HG03066 (cell line): ENCODE measurements around the gene JADE2.

Experiments
- ATAC-seq: cut with Tn5 transposase; IDR thresholded peaks from one replicate; pipeline ENCODE4 v1.9.1; 2021; ENCODE audit warnings: low read depth; ENCODE audit not compliant: unreplicated experiment

JADE2 gene

DNA sequence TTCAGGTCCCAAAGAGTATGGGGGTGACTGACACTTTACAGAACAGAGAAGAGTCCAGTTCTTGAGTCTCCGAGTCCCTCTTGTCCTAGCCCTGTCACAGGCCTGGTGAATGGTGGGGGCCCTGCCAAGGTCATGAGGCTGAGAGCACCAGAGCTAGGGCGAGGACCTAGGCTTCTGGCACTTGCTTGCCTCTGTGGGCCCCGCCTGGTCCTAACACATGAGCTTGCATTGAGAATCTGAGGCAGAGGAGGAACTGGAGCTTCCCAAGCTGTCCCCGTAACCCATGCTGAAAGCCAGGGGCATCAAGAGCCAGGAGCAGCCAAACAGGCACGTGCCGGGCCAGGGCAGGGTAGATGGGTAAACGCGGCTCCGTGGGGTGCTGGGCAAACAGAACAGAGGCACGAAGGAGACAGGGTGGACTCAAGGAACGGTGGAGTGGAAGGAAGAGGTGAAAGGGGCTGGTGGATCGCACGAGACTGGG lies 41.3 kb downstream of the JADE2 start:
- no peak for ATAC-seq

DNA sequence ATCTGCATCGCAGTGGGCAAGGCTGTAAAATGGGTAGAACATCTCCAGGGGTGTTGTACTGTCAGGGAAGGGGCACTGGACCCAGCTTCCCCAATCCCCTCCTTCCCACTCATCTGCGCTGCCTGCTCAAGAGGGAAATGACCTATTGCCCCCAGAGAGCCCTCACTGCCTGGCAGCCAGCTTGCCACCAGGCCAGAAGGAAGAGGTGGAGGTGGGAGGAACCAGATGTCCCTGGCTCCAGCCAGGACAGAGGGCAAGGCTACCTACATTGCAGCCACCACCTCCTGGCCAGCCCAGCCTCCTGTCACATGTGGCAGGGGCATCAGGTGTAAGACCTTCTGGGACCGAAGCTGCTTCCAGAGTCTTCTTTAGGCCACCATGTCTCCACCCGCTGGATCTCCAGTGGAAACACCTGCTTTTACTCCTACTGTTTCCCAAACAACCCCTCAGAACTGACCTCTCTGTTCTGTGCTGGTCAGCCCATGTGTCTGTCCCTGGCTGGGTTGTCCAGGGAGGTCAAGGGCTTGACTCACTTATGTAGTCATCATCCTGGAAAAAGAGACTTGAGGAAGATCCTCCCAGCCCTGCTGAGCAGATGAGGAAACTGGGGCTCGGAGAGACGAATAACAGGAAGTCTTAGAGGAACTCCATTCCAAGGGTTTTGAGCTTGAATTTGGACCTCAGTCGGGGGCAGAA lies 42.3 kb downstream of the JADE2 start:
- ATAC-seq: no peak

DNA sequence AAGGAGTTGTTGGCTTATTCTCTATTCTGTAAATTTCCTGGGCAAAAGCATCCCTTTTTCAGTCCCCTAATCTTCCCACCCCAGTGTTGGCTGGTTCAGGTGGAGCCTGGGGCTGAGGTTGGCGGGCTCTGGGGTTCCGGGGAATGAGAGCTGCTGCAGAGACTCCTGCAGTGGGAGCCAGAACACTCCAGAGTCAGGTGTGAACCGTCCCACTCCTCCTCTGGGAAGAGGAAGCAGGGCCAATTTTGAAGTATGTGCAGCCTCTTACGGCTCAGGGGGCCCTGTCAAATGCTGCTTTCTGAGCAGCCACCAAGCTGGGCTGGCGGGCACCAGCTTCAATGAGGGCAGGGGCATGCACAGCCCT lies 42.8 kb downstream of the JADE2 start:
- ATAC-seq: no peak

DNA sequence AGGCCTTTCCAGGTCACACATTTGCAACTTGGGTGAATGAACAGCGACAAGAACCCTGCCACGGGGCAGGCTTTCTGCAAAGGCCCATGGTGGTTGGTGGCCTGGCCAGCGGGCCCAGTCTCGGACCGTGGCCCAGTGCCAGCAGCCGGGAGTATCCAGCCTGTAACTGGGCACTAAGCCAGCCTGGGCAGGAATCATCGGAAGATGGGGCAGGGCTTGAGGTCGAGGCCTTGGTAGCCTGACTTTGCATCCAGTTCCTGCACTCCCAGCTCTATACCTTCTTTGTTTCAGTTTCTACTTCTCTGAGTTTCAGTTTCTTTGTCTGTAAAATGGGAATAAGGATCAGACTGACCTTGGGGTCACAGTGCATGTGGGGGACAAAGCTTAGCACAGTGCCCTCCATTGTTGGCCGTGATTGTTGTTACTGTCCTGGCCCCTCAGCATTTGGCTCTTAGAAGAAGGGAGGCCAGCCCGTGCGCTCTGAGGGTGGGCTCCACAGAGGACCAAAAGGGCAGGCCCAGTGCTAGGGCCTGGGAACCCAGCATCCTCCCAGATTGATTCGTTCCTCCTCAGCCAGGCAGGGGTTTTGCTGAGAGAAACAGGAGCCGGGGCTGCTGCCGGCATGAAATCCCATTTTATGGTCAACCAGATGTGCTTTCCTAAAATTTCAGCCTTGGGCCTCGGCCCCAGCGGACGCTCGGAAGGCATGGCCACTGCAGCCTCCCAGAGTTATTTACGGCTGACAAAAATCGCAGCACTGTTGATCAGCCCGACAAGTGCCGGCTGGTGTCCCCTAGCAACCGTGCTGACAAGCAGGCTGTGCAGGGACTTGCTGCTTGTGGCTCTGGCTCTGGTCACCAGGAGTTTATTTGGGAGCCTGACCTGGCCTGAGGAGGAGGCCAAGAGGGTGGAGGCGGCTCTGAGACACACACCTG lies 43.6 kb downstream of the JADE2 start:
- no peak for ATAC-seq

DNA sequence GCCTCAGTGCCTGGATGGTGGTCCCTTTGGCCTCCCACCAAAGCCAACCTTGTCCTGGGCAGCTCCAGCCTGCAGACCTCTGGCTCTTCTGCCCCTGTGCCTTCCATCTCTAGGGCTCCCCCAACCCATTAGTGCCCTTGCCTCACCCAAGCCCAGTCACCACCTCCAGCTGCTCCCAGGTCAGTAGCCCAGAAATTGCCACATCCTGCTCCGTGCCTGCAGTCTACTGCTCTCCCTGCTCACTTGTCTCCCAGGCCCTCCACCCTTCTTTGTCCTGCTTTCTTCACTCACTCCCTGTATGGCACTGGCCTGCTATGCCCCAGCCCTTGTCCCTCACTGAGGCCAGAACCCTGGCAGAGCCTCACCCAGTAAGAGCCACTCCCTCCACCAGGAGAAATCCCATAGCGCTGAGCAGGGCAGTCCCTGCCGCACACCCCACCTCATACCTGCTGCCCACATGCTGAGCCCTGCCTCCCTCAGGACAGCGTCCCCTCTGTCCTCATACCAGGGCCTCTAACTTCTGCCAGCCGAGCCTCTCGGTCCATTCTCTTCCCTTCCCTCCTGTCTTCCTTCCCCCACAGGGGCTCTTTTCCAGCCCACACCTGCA lies 44.4 kb downstream of the JADE2 start:
- ATAC-seq: no peak

DNA sequence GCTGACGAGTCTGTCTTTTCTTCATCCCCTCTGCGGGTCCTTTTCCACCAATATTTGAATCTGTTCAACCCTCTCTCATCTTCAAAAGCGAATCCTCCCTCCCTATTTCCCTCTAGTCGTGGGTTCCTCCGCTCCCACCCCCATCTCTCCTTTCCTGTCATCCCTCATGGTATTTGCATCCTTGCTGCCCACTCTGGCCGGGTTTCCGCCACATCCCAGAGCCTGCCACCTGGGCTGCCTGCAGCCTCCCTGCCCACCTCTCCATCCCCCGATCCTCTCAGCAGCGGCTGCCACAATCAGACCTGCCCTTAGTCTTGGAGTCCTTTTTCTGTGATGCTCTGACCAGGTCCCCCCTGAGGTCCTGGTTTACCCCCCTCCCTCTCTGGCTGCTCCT lies 44.9 kb downstream of the JADE2 start:
- no peak for ATAC-seq

DNA sequence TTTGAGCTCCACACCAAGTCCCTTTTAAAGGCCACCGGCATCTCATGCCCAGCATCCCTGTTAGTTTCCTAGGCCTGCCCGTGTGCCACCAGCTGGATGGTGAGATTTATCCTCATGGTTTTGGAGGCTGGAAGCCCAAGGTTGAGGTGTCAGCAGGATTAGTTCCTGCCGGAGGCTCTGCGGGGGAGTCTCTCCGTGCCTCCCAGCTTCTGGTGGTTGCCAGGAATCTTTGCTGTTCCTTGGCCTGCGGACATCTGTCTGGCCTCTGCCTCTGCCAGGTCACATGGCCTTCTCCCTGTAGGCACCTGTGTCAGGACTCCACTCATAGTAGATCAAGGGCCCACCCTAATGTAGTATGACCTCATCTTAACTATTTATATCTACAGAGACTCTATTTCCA lies 45.4 kb downstream of the JADE2 start:
- ATAC-seq: no peak

DNA sequence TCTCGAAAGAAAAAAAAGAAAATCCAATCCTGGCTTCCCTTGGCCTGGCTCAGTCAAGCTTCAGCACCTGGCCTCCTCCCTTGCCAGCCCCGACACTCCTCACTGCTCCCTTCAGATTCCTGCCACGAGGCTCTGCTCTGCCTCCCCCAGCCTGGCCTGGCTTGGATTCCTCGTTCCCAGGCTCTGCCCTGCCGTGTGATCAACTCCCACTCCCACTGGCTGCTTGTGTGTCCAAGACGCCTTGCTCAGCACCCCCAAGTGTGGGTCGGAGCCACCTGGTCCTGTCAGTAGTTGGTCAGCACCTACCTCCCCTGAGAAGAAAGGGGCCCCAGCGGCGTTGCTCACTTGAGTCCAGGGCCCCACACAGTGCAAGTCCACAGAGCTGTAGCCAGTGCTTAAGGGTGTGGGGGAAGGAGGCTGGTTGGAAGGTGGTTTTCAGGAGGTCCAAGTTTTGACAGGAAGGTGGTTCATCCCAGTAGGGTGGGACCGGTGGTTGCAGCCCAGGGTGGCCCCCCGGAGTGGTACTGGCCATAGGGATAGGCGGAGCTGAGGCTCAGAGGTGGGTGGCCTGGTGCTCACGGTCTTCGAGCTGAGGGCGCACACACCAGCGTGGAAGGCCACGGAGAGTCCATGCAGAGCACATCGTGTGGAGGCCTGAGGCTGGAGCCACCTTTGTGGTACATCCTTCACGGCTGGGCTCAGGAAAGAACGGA lies 46.4 kb downstream of the JADE2 start:
- ATAC-seq: no peak

DNA sequence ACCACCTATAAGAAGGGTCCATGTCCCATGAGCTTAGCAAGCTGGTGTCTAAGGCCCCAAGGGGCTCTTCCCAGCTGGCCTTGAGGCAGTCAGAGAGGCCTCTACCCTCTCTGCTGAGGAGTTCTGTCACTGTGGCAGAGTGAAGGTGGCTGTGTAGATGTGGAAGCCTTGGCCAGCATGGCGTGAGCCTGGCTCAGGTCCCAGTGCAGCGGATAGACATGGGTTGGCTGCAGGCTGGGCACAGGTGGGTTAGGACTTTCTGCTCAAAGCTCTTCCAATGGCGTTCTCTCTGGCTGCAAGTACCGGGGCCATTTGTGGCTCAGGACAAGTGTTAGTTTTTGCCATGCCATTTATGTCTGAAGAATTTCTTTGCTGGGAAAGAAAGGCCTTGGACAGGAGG lies 47.3 kb downstream of the JADE2 start:
- no peak for ATAC-seq

DNA sequence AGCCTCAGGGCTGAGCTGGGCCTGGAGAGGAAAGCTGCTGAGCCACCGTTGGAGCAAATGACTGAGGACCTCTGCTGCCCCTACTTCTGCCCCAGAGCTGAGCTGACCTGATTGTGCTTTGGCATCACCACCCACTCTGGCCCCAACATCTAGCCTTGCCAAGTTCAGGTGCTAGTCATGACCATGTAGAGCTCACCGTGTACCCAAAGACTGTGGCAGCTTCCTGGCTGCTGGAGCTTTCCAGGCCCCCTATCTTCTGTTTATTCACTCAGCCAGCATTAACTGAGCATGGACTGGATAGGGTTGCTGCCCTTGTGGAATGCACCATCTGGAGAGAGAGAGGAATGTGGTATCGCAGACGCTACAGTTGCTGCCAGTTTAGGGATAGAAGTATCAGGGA lies 49.1 kb downstream of the JADE2 start:
- no peak for ATAC-seq

DNA sequence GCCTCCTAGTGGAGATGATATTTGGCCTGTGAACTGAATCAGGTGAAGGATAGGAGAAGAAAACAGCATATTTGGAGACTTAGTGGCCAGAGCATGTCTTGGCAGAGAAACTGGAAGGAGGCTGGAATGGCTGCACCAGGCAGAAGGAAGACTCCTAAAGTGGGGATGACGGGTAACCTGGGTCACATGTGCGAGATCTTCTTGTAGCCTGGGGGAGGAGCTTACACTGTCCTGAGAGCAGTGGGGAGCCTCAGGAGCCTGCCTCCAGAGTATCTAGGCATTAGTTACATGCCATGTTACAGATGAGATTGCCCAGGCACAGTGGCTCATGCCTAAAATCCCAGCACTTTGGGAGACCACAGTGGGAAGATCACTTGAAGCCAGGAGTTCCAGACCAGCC lies 49.8 kb downstream of the JADE2 start:
- ATAC-seq: no peak

DNA sequence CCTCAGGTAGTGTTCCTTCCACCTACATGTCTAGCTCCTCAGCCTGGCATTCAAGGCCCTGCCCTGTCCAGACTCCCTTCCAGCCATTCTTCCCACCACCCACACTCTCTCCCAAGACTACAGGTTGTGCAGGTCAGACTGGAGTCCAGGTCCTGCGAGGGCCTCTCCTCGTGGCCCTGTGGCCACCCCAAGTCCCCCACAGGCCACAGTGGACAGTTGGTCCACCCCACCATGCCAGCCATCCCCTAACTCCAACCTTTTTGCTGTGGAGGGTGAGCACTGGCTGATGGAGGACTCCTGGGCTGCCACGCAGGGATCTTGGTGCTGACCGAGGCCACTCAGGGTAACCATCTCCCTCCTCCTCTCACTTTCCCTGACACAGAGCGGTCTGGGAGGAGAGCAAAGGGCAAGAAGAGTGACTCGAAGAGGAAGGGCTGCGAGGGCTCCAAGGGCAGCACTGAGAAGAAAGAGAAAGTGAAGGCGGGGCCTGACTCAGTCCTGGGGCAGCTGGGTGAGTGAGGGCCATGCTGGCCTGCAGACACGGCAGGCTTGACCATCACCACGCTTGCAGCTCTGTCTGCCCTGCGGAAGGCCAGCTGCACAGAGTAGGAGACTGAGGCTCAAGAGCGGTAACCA lies 51.0 kb downstream of the JADE2 start:
- no peak for ATAC-seq

DNA sequence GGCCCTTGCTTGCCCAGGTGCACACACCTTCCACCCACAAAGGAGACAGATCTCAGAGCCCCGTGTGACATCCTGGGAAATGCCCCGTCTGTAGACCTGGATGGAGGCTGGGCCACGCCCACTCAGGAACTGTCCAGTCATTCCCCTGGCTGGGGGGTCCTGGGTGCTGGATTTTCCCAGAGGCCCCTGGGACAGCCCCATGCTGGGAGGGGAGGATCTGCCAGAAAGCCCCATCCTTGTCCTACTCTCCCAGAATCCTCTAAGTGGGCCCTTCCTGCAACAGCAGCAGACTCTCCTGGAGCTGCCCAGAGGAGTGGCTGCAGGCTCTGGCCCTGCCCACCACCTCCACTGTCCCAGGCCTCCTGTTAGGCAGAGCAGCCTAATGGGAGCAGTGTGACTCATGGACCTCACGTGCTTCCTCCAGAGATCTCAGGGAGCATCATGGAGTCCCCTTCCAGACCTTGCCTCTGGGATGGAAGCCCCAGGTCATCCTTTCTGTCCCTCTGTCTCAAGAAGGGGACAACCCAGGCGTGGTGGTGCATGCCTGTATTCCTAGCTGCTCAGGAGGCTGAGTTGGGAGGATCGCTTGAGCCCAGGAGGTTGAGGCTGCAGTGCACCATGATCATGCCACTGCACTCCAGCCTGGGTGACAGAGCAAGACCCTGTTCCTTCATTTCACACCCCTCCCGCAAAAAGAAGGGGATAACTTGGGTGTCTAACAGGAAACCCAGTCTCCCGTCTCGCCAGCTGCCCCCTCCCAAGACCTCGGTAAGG lies 51.7 kb downstream of the JADE2 start:
- no peak for ATAC-seq

DNA sequence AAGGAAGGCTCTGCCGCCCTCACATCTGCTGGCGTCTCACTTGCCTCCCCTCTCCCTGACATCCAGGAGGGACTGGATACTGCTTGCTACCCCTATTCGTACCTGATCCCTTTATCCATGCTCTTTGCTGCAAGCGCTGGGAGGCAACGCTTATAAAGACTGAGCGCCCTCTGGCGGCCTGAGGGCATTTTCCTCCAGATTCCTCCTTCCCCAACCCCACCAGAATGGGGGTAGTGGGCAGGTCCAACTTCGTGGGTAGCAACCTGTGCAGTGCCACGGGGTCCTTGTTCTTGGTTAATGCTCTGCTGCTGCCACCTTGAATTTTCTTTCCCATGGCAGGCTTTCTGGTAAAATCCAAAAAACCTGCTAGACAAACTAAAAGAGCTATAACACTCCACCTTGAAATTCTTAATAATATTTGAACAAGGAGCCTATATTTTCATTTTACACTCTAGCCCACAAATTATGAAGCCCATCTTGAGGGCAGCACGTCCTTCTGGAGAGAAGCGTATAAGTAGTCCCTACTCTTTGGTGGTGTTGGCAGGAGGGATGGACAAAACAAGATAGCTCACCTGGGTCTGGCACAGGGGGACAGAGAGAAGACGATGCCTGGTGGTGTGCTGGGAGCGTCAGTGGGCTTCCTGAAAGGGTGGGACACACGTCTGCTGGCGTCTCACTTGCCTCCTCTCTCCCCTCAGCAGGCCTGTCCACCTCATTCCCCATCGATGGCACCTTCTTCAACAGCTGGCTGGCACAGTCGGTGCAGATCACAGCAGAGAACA lies 52.5 kb downstream of the JADE2 start:
- no peak for ATAC-seq

DNA sequence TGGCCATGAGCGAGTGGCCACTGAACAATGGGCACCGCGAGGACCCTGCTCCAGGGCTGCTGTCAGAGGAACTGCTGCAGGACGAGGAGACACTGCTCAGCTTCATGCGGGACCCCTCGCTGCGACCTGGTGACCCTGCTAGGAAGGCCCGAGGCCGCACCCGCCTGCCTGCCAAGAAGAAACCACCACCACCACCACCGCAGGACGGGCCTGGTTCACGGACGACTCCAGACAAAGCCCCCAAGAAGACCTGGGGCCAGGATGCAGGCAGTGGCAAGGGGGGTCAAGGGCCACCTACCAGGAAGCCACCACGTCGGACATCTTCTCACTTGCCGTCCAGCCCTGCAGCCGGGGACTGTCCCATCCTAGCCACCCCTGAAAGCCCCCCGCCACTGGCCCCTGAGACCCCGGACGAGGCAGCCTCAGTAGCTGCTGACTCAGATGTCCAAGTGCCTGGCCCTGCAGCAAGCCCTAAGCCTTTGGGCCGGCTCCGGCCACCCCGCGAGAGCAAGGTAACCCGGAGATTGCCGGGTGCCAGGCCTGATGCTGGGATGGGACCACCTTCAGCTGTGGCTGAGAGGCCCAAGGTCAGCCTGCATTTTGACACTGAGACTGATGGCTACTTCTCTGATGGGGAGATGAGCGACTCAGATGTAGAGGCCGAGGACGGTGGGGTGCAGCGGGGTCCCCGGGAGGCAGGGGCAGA lies 53.3 kb downstream of the JADE2 start:
- no peak for ATAC-seq

DNA sequence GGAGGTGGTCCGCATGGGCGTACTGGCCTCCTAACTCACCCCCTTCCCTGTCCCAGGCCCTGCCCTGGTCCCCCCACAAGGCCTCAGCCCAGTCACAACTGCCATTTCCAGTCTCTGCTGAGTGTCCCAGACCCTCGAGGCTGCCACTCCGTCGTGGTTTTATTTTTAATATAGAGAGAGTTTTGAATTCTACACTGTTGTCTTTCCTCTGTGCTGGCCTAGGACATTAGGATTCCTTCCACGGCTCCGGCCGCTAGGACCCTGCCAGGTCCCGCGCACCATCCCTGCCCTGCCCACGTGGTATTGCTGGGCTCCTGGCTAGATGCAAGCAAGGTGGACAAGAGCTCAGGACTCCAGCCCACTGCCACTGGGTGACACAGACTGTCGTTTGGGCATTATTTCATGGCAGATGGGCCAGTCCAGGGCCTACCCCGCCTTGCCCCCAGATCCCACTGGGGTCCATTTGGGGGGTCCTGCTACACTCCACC lies 53.9 kb downstream of the JADE2 start:
- no peak for ATAC-seq

DNA sequence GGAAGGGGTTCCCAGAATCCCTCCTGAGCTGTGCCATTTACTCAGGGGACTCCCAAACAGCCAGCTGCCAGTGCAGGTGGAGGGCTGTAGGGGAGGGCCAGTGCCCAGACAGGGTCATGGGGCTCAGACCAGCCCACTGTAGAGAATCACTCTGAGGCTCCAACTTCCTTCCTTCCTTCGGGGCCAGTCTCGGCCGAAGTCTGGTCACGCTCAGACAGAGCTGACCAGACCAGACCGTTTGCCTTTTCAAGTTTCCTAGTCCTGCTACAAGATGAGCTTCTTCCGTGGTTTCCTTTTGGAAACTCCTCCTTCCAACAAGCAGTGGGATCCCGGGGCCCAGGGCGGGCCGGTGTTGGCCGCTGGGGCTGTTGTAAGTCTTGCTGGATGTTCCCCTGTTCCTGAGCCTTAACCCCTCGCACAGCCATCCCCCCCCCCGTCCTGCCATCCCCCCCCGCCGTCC lies 54.6 kb downstream of the JADE2 start:
- ATAC-seq: no peak
